Osteocyte (in vitro differentiated cells): ENCODE measurements around the gene DMTF1. TPM values are rescaled to one million over a fixed set of nuclear protein-coding genes. Genes with fewer than 3 reads are reported as not detected.

Experiments
- DNase-seq: peaks from one replicate; pipeline ENCODE4 v3.0.0; 2021; ENCODE audit warnings: mixed read lengths; ENCODE audit not compliant: unreplicated experiment; ENCODE audit errors: extremely low spot score
- H3K27ac Mint-ChIP-seq: one replicate; pipeline ENCODE4 v1.8.0; 2021; ENCODE audit warnings: mild to moderate bottlenecking, mixed read lengths; ENCODE audit not compliant: unreplicated experiment
- H3K27me3 Mint-ChIP-seq: one replicate; pipeline ENCODE4 v1.8.0; 2021; ENCODE audit warnings: mixed read lengths; ENCODE audit not compliant: unreplicated experiment
- H3K36me3 Mint-ChIP-seq: one replicate; pipeline ENCODE4 v1.8.0; 2021; ENCODE audit warnings: mixed read lengths; ENCODE audit not compliant: unreplicated experiment
- H3K4me1 Mint-ChIP-seq: one replicate; pipeline ENCODE4 v1.8.0; 2021; ENCODE audit warnings: mixed read lengths; ENCODE audit not compliant: unreplicated experiment
- H3K4me3 Mint-ChIP-seq: one replicate; pipeline ENCODE4 v1.8.0; 2021; ENCODE audit warnings: mild to moderate bottlenecking, moderate library complexity, mixed read lengths; ENCODE audit not compliant: unreplicated experiment
- H3K9me3 Mint-ChIP-seq: one replicate; pipeline ENCODE4 v1.8.0; 2021; ENCODE audit warnings: mixed read lengths; ENCODE audit not compliant: unreplicated experiment
- CTCF ChIP-seq: fragments of 200-600 bp; sonication (generic); IDR thresholded peaks from 2 replicates; pipeline ENCODE4 v1.5.0; 2021; ENCODE audit warnings: antibody characterized with exemption, mild to moderate bottlenecking, moderate library complexity
- long read RNA-seq: library from polyadenylated mRNA; unstranded; transcript quantifications from one replicate; pipeline ENCODE4 v2.0.0, GENCODE V29; 2021
- total RNA-seq: library from RNA; stranded (reverse); gene quantifications from 2 replicates; pipeline ENCODE4 v1.2.1, GENCODE V29; 2021

DMTF1 gene
- total RNA-seq = 74.7 and 82.9 TPM in 2 replicates
- long read RNA-seq, transcript DMTF1-201 (18 exons, 3,801 nt) = major isoform, 28 of 102 reads
- long read RNA-seq, partial matches to known transcripts = 34 of 102 reads
- long read RNA-seq, other reads (novel, unspliced or antisense) = 33 of 102 reads

GRCh38 chr7:87152112-87152896, at the start of gene DMTF1:
Gene DMTF1 (plus strand): TSS chr7:87152453. CDS start chr7:87164942, 12,489 bp downstream.
- H3K27ac Mint-ChIP-seq = peak within 1 kb of the TSS; percentile 100
- peak; percentile 97 for DNase-seq
- H3K36me3 Mint-ChIP-seq = peaks cover 3% of the 10 kb centered on the region
- H3K27me3 Mint-ChIP-seq = no peaks in the 10 kb centered on the region
- H3K4me3 Mint-ChIP-seq = peak within 1 kb of the TSS; percentile 98
- no peaks in the 10 kb centered on the region for H3K9me3 Mint-ChIP-seq
- no peak for TF ChIP-seq CTCF
- peaks cover 40% of the 10 kb centered on the region for H3K4me1 Mint-ChIP-seq

- H3K9me3 Mint-ChIP-seq = no peaks in the 10 kb centered on the region
- no peaks in the 10 kb centered on the region for H3K4me1 Mint-ChIP-seq
- H3K4me3 Mint-ChIP-seq = no peak overlapping the region
- H3K27ac Mint-ChIP-seq = no peak overlapping the region
- no peaks in the 10 kb centered on the region for H3K36me3 Mint-ChIP-seq
- H3K27me3 Mint-ChIP-seq = peaks cover 49% of the 10 kb centered on the region
- no peak for DNase-seq
- no peak for TF ChIP-seq CTCF
Observed at GRCh38 chr7:87105401-87105800, 46.9 kb upstream of the DMTF1 start.

GRCh38 chr7:87106974-87107612, 45.2 kb upstream of the DMTF1 start:
- H3K36me3 Mint-ChIP-seq = no peaks in the 10 kb centered on the region
- no peak for DNase-seq
- no peak overlapping the region for H3K4me3 Mint-ChIP-seq
- H3K4me1 Mint-ChIP-seq = no peaks in the 10 kb centered on the region
- no peaks in the 10 kb centered on the region for H3K9me3 Mint-ChIP-seq
- H3K27me3 Mint-ChIP-seq = peaks cover 36% of the 10 kb centered on the region
- no peak overlapping the region for H3K27ac Mint-ChIP-seq
- no peak for TF ChIP-seq CTCF

GRCh38 chr7:87107949-87108776, 44.1 kb upstream of the DMTF1 start:
- no peaks in the 10 kb centered on the region for H3K9me3 Mint-ChIP-seq
- H3K4me3 Mint-ChIP-seq = no peak overlapping the region
- no peak for TF ChIP-seq CTCF

More at GRCh38 chr7:87107949-87108776, 44.1 kb upstream of the DMTF1 start:
- Mint-ChIP-seq H3K27ac (no peak overlapping the region), H3K36me3 (no peaks in the 10 kb centered on the region), H3K27me3 (peaks cover 33% of the 10 kb centered on the region), H3K4me1 (no peaks in the 10 kb centered on the region)
- no peak for DNase-seq
